ENCODE results near the gene KRTAP4-9. TPM values are rescaled to one million over a fixed set of nuclear protein-coding genes. Genes with fewer than 3 reads are reported as not detected.

The KRTAP4-9 gene
- total RNA-seq, 1 experiment from 2014 or later = 1.0 TPM

- Histone ChIP-seq H3K36me3 (ENCODE audit: insufficient read depth, low read length, poor library complexity, severe bottlenecking) (no peaks in the 10 kb centered on the region), H3K4me1 (ENCODE audit: insufficient read depth, low read length, poor library complexity, severe bottlenecking) (peaks cover 43% of the 10 kb centered on the region), H3K27ac (ENCODE audit: low read depth, low read length, poor library complexity, severe bottlenecking) (peak overlapping the region; percentile 96), H3K9me3 (ENCODE audit: low read depth, low read length, poor library complexity, severe bottlenecking) (no peaks in the 10 kb centered on the region), H3K4me3 (ENCODE audit: low read depth, low read length, poor library complexity, severe bottlenecking) (no peak overlapping the region), H3K27me3 (replicated peaks; ENCODE audit: insufficient read depth, low read depth, low read length, poor library complexity) (no peaks in the 10 kb centered on the region)
- BruUV-seq (replicated peaks) = no TSS peak
- DNase-seq (ENCODE audit: low spot score) = no peak
- ChIA-PET CTCF (no interaction called here), POLR2A (ENCODE audit: low non-redundant PET) (no interaction called here)
- TF ChIP-seq CTCF (conservative IDR thresholded peaks at IDR 0.05; ENCODE audit: low read depth, low read length) = no peak
- TF ChIP-seq EZH2 (IDR thresholded peaks at IDR 0.05; ENCODE audit: borderline replicate concordance, low read depth, low read length, poor library complexity, severe bottlenecking) = no peak
- intact Hi-C loops (cut with micrococcal nuclease; ENCODE audit: unreplicated experiment) = no loop called here
Observed at GRCh38 chr17:41150026-41150425, 44.8 kb downstream of the KRTAP4-9 start.

- TF ChIP-seq CTCF (conservative IDR thresholded peaks at IDR 0.05; ENCODE audit: low read depth, low read length) (no peak), EZH2 (IDR thresholded peaks at IDR 0.05; ENCODE audit: borderline replicate concordance, low read depth, low read length, poor library complexity, severe bottlenecking) (no peak)
- H3K27me3 ChIP-seq (replicated peaks; ENCODE audit: insufficient read depth, low read depth, low read length, poor library complexity) = no peaks in the 10 kb centered on the region
- intact Hi-C loops (cut with micrococcal nuclease; ENCODE audit: unreplicated experiment) = no loop called here
- BruUV-seq (replicated peaks) = no TSS peak
- ChIA-PET POLR2A (ENCODE audit: low non-redundant PET) (no interaction called here), CTCF (no interaction called here)
- no peaks in the 10 kb centered on the region for H3K9me3 ChIP-seq (ENCODE audit: low read depth, low read length, poor library complexity, severe bottlenecking)
- DNase-seq (ENCODE audit: low spot score) = no peak
- H3K36me3 ChIP-seq (ENCODE audit: insufficient read depth, low read length, poor library complexity, severe bottlenecking) = no peaks in the 10 kb centered on the region
- H3K4me3 ChIP-seq (ENCODE audit: low read depth, low read length, poor library complexity, severe bottlenecking) = no peak overlapping the region
- H3K4me1 ChIP-seq (ENCODE audit: insufficient read depth, low read length, poor library complexity, severe bottlenecking) = peaks cover 30% of the 10 kb centered on the region
- no peak overlapping the region for H3K27ac ChIP-seq (ENCODE audit: low read depth, low read length, poor library complexity, severe bottlenecking)
Observed at GRCh38 chr17:41151525-41151924, 46.3 kb downstream of the KRTAP4-9 start.

- no peaks in the 10 kb centered on the region for H3K27me3 ChIP-seq (replicated peaks; ENCODE audit: insufficient read depth, low read depth, low read length, poor library complexity)
- ChIA-PET POLR2A (ENCODE audit: low non-redundant PET) (no interaction called here), CTCF (no interaction called here)
- BruUV-seq (replicated peaks) = no TSS peak
- no peak overlapping the region for H3K4me3 ChIP-seq (ENCODE audit: low read depth, low read length, poor library complexity, severe bottlenecking)
- no peaks in the 10 kb centered on the region for H3K9me3 ChIP-seq (ENCODE audit: low read depth, low read length, poor library complexity, severe bottlenecking)
- H3K36me3 ChIP-seq (ENCODE audit: insufficient read depth, low read length, poor library complexity, severe bottlenecking) = no peaks in the 10 kb centered on the region
- TF ChIP-seq EZH2 (IDR thresholded peaks at IDR 0.05; ENCODE audit: borderline replicate concordance, low read depth, low read length, poor library complexity, severe bottlenecking) (no peak), CTCF (conservative IDR thresholded peaks at IDR 0.05; ENCODE audit: low read depth, low read length) (no peak)
- peaks cover 15% of the 10 kb centered on the region for H3K4me1 ChIP-seq (ENCODE audit: insufficient read depth, low read length, poor library complexity, severe bottlenecking)
- peak overlapping the region; percentile 77 for H3K27ac ChIP-seq (ENCODE audit: low read depth, low read length, poor library complexity, severe bottlenecking)
- DNase-seq (ENCODE audit: low spot score) = peak; percentile 27
- intact Hi-C loops (cut with micrococcal nuclease; ENCODE audit: unreplicated experiment) = no loop called here
Observed at GRCh38 chr17:41153856-41154255, 48.7 kb downstream of the KRTAP4-9 start.

Other genes starting within 250 kb of the KRTAP4-9 start
- gene KRT12, start 238.2 kb upstream of the KRTAP4-9 start, total RNA-seq (2021) = not detected in 2 replicates
- gene KRT20, start 220.1 kb upstream of the KRTAP4-9 start, total RNA-seq (2021) = not detected in 2 replicates
- not detected in 2 replicates for gene KRT23, start 167.7 kb upstream of the KRTAP4-9 start, total RNA-seq (2021)
- gene KRT39, start 138.4 kb upstream of the KRTAP4-9 start, total RNA-seq (2021) = not detected in 2 replicates
- 0.98 and 1.1 TPM in 2 replicates for gene KRT40, start 121.1 kb upstream of the KRTAP4-9 start, total RNA-seq (2021)
- not detected in 2 replicates for gene KRTAP3-3, start 111.2 kb upstream of the KRTAP4-9 start, total RNA-seq (2021)
- gene KRTAP3-2, start 105.5 kb upstream of the KRTAP4-9 start, total RNA-seq (2021) = not detected in 2 replicates
- gene KRTAP3-1, start 96.3 kb upstream of the KRTAP4-9 start, total RNA-seq (2021) = not detected in 2 replicates
- gene KRTAP1-5, start 78.2 kb upstream of the KRTAP4-9 start, total RNA-seq (2021) = not detected in 2 replicates
- not detected in 2 replicates for gene KRTAP1-4, start 75.2 kb upstream of the KRTAP4-9 start, total RNA-seq (2021)
- not detected in 2 replicates for gene KRTAP1-3, start 70.5 kb upstream of the KRTAP4-9 start, total RNA-seq (2021)
- gene KRTAP1-1, start 63.9 kb upstream of the KRTAP4-9 start, total RNA-seq (2021) = not detected in 2 replicates
- gene KRTAP2-1, start 58.1 kb upstream of the KRTAP4-9 start, total RNA-seq (2021) = not detected in 2 replicates
- not detected in 2 replicates for gene KRTAP2-2, start 50.2 kb upstream of the KRTAP4-9 start, total RNA-seq (2021)
- gene KRTAP2-3, start 45.3 kb upstream of the KRTAP4-9 start, total RNA-seq (2021) = not detected in 2 replicates
- gene KRTAP2-4, start 39.5 kb upstream of the KRTAP4-9 start, total RNA-seq (2021) = not detected in 2 replicates
- not detected in 2 replicates for gene KRTAP4-7, start 21.2 kb upstream of the KRTAP4-9 start, total RNA-seq (2021)
- gene KRTAP4-8, start 7.2 kb upstream of the KRTAP4-9 start, total RNA-seq (2021) = not detected in 2 replicates
- not detected in 2 replicates for gene KRTAP4-16, start 3.2 kb upstream of the KRTAP4-9 start, total RNA-seq (2021)
- not detected in 2 replicates for gene KRTAP4-11, start 13.0 kb downstream of the KRTAP4-9 start, total RNA-seq (2021)
- gene KRTAP4-12, start 18.8 kb downstream of the KRTAP4-9 start, total RNA-seq (2021) = not detected in 2 replicates
- gene KRTAP4-6, start 35.2 kb downstream of the KRTAP4-9 start, total RNA-seq (2021) = not detected in 2 replicates
- not detected in 2 replicates for gene KRTAP4-5, start 44.4 kb downstream of the KRTAP4-9 start, total RNA-seq (2021)
- gene KRTAP4-4, start 55.4 kb downstream of the KRTAP4-9 start, total RNA-seq (2021) = not detected in 2 replicates
- not detected in 2 replicates for gene KRTAP4-3, start 62.8 kb downstream of the KRTAP4-9 start, total RNA-seq (2021)
- gene KRTAP4-2, start 72.8 kb downstream of the KRTAP4-9 start, total RNA-seq (2021) = not detected in 2 replicates
- gene KRTAP4-1, start 79.5 kb downstream of the KRTAP4-9 start, total RNA-seq (2021) = not detected in 2 replicates
- not detected in 2 replicates for gene KRTAP9-1, start 84.5 kb downstream of the KRTAP4-9 start, total RNA-seq (2021)
- not detected in 2 replicates for gene KRTAP9-2, start 121.3 kb downstream of the KRTAP4-9 start, total RNA-seq (2021)
- gene KRTAP9-3, start 127.1 kb downstream of the KRTAP4-9 start, total RNA-seq (2021) = not detected in 2 replicates
- not detected in 2 replicates for gene KRTAP9-8, start 132.6 kb downstream of the KRTAP4-9 start, total RNA-seq (2021)
- not detected in 2 replicates for gene KRTAP9-4, start 144.3 kb downstream of the KRTAP4-9 start, total RNA-seq (2021)
- not detected in 2 replicates for gene KRTAP9-9, start 150.0 kb downstream of the KRTAP4-9 start, total RNA-seq (2021)
- gene KRTAP9-6, start 160.0 kb downstream of the KRTAP4-9 start, total RNA-seq (2021) = not detected in 2 replicates
- not detected in 2 replicates for gene KRTAP9-7, start 170.3 kb downstream of the KRTAP4-9 start, total RNA-seq (2021)
- not detected in 2 replicates for gene KRTAP29-1, start 197.5 kb downstream of the KRTAP4-9 start, total RNA-seq (2021)
- not detected in 2 replicates for gene KRTAP16-1, start 203.9 kb downstream of the KRTAP4-9 start, total RNA-seq (2021)
- gene KRTAP17-1, start 210.3 kb downstream of the KRTAP4-9 start, total RNA-seq (2021) = not detected in 2 replicates
- gene KRT33A, start 245.4 kb downstream of the KRTAP4-9 start, total RNA-seq (2021) = not detected in 2 replicates

Measured in A673 (cell line).